HepG2 (cell line): ENCODE measurements around the gene FAM120B.

Source experiments
- KDM4B ChIP-seq: sonication (generic); formaldehyde crosslinking; IDR thresholded peaks from 2 replicates; pipeline ENCODE4 v1.4.0; 2020; ENCODE audit warnings: missing genetic modification reagents
- PCBP2 ChIP-seq: fragments of 200-400 bp; formaldehyde crosslinking; optimal IDR thresholded peaks from 2 replicates; pipeline ENCODE3; 2018; ENCODE audit warnings: low read length, low read depth; ENCODE audit not compliant: poor library complexity, severe bottlenecking
- ZFY ChIP-seq: sonication (generic); formaldehyde crosslinking; IDR thresholded peaks from 2 replicates; pipeline ENCODE4 v1.4.0; 2020; ENCODE audit warnings: missing genetic modification reagents
- ZNF770 ChIP-seq: sonication (generic); formaldehyde crosslinking; IDR thresholded peaks from 2 replicates; pipeline ENCODE4 v1.5.0; 2020; ENCODE audit warnings: mild to moderate bottlenecking, missing genetic modification reagents
- TF ChIP-seq, protein P1 (sequence below): sonication (generic); formaldehyde crosslinking; IDR thresholded peaks from 2 replicates; pipeline ENCODE4 v1.5.0; 2020; ENCODE audit warnings: mild to moderate bottlenecking, missing genetic modification reagents, moderate library complexity

GRCh38 chr6:170347975-170348374, 41.4 kb downstream of the FAM120B start:
- TF ChIP-seq ZFY (CRISPR knock-in tag) (no peak), KDM4B (CRISPR knock-in tag) (no peak), ZNF770 (CRISPR knock-in tag) (no peak), PCBP2 (no peak)
- TF ChIP-seq, protein P1, sequence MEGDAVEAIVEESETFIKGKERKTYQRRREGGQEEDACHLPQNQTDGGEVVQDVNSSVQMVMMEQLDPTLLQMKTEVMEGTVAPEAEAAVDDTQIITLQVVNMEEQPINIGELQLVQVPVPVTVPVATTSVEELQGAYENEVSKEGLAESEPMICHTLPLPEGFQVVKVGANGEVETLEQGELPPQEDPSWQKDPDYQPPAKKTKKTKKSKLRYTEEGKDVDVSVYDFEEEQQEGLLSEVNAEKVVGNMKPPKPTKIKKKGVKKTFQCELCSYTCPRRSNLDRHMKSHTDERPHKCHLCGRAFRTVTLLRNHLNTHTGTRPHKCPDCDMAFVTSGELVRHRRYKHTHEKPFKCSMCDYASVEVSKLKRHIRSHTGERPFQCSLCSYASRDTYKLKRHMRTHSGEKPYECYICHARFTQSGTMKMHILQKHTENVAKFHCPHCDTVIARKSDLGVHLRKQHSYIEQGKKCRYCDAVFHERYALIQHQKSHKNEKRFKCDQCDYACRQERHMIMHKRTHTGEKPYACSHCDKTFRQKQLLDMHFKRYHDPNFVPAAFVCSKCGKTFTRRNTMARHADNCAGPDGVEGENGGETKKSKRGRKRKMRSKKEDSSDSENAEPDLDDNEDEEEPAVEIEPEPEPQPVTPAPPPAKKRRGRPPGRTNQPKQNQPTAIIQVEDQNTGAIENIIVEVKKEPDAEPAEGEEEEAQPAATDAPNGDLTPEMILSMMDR (CRISPR knock-in tag) = no peak
